ENCODE data around the gene MYO7B. TPM values are rescaled to one million over a fixed set of nuclear protein-coding genes. Genes with fewer than 3 reads are reported as not detected.

Gene MYO7B
- total and polyA plus RNA-seq, 4 donors: 1.8 to 20.0 (median 7.4) TPM

DNA sequence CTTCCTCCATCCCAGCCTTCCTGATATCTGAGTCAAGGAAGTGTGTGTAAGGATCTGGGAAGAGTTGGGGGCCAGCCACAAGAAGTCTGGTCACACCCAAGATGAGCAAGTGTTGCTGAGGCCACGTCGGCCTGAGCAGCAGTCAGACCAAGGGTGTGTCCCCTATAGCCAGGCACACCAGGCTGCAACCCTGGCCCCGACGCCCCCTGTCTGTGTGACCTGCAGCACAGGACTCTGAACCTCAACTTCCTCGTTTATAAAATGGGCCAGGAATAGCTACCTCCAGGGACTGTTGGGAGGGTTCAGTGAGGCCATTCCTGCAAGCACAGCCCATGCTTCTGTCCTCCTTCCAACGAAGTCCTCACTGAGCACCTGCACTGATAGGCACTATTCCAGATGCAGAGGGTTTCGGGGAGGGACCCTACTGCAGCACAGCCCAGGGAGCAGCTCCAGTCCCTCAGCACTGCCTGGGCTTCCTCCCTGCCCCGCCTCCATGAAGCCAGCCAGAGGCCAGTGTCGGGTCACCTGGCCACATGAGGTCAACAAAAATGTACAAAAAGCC is 126.5 kb downstream of the MYO7B start:
- WGBS (ENCODE audit: insufficient coverage): 73% methylated on average over 9 of the region's 9 CpGs
- H3K36me3 ChIP-seq (ENCODE audit: control insufficient read depth, insufficient read depth, low read length): peaks cover 4% of the 10 kb centered on the region
- H3K27me3 ChIP-seq (ENCODE audit: control insufficient read depth, insufficient read depth, low read length): peaks cover 28% of the 10 kb centered on the region
- DNase-seq (ENCODE audit: low read depth in 4 of 6, low spot score in 6 of 6): no peak
- H3K4me3 ChIP-seq (ENCODE audit: low read depth, low read length): no peak overlapping the region
- peaks cover 29% of the 10 kb centered on the region for H3K4me1 ChIP-seq (ENCODE audit: control insufficient read depth, insufficient read depth, low read length)
- H3K9me3 ChIP-seq (ENCODE audit: control insufficient read depth, insufficient read depth, low read length): no peaks in the 10 kb centered on the region
- peak overlapping the region; percentile 71 for H3K27ac ChIP-seq (ENCODE audit: low read depth, low read length)

DNA sequence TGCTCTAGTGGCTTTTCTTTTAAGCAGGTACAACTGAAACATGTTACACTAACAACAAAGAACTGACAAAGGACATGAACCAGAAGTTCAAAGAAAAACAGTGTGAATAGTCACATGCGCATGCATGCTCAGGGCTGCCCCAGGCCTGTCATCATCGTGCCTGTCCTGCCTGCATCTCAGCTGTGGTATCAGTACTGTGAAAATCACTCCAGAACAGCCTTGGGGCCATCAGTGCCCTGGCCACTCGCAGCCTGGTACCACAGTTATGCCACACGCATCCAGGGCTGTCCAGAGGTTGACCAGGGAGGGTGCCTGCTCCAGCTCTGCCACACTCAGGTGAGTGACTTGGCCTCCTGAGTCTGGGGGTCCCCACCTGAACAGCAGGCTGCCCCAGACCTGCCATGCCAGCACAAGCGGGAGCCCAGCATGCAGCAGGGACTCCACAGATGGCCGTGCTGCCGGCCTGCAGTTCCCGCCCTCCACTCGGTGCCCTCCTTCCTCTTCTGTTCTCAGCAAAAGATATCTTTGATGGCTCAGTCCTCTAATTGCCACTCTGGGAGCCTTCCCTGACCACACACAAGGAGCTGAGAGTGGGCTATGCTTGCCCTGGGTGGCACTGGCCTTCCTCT is 127.6 kb downstream of the MYO7B start:
- Histone ChIP-seq H3K27ac (ENCODE audit: low read depth, low read length) (no peak overlapping the region), H3K27me3 (ENCODE audit: control insufficient read depth, insufficient read depth, low read length) (peaks cover 29% of the 10 kb centered on the region), H3K9me3 (ENCODE audit: control insufficient read depth, insufficient read depth, low read length) (no peaks in the 10 kb centered on the region), H3K4me3 (ENCODE audit: low read depth, low read length) (no peak overlapping the region), H3K36me3 (ENCODE audit: control insufficient read depth, insufficient read depth, low read length) (no peaks in the 10 kb centered on the region), H3K4me1 (ENCODE audit: control insufficient read depth, insufficient read depth, low read length) (peaks cover 29% of the 10 kb centered on the region)
- WGBS (ENCODE audit: insufficient coverage): 69% methylated on average over 9 of the region's 9 CpGs
- DNase-seq (ENCODE audit: low read depth in 4 of 6, low spot score in 6 of 6): no peak

DNA sequence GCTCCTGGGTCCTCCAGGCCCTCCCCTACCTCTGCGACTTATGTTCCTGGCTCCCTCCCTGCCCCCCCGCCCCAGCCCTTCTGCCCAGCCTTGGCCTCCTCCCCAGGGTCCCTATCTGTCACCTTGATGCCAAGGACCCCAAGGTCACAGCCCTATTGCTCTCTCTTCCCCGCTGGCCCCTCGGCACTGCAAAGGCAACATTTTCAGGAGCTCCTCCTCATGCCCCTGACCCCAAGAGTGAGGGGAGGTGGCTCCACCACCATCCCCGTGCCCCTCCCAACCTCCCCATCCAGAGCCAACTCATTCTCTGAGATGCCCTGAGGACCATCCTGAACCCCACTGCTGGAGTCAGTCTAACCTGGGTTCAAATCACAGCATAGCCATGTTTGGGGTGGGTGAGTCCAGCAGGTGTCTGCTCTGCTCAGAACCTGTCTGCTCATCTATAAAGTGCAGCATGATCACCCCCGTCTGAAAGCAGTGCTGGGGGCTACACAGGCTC is 128.1 kb downstream of the MYO7B start:
- Histone ChIP-seq H3K27me3 (ENCODE audit: control insufficient read depth, insufficient read depth, low read length) (peaks cover 29% of the 10 kb centered on the region), H3K9me3 (ENCODE audit: control insufficient read depth, insufficient read depth, low read length) (no peaks in the 10 kb centered on the region), H3K4me1 (ENCODE audit: control insufficient read depth, insufficient read depth, low read length) (peaks cover 29% of the 10 kb centered on the region), H3K36me3 (ENCODE audit: control insufficient read depth, insufficient read depth, low read length) (no peaks in the 10 kb centered on the region), H3K4me3 (ENCODE audit: low read depth, low read length) (no peak overlapping the region), H3K27ac (ENCODE audit: low read depth, low read length) (no peak overlapping the region)
- 78% methylated on average over 6 of the region's 6 CpGs for WGBS (ENCODE audit: insufficient coverage)
- no peak for DNase-seq (ENCODE audit: low read depth in 4 of 6, low spot score in 6 of 6)

DNA sequence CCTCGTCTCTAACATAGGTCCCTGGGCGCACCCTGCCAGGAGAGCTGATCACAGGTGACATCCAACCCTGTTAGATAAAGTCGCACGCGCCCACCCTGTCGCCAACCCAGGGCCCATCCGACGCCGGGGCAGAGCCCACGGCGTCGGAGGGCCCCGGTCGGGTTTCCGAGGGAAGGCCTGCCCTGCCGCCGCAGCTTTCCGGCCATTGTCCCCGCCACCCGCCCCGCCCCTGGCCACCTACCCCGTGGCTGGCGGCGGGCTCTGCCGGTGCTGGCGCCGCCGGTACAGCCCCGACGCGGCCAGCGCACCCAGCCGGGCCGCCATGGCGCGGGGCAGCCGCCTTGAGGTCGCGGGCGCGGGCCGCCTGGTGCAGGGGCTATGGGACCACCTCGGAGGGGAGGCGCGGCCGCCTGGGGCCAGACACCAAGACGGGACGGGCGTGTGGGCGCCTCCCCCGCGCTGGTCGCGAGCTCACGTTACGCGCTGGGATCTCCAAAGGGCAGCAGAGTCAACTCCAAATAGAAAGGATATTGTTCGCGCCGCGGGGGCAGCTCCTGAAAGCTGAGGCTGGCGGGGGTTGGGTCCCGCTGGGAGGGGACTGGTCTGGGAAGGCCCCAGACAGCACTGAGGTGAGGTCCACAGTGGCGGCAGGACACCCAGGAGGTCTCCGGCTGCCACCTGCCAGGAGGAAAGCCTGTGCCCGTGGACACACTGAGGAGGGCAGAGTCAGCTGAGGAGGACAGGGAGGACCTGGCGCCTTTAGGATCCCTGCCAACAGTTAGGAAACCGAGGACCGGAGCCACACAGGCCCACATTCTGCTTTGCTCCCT is 128.8 kb downstream of the MYO7B start:
- no peak for DNase-seq (ENCODE audit: low read depth in 4 of 6, low spot score in 6 of 6)
- Histone ChIP-seq H3K27me3 (ENCODE audit: control insufficient read depth, insufficient read depth, low read length) (peaks cover 29% of the 10 kb centered on the region), H3K4me3 (ENCODE audit: low read depth, low read length) (peak overlapping the region; percentile 6), H3K9me3 (ENCODE audit: control insufficient read depth, insufficient read depth, low read length) (no peaks in the 10 kb centered on the region), H3K4me1 (ENCODE audit: control insufficient read depth, insufficient read depth, low read length) (peaks cover 25% of the 10 kb centered on the region), H3K36me3 (ENCODE audit: control insufficient read depth, insufficient read depth, low read length) (no peaks in the 10 kb centered on the region), H3K27ac (ENCODE audit: low read depth, low read length) (no peak overlapping the region)
- WGBS (ENCODE audit: insufficient coverage): 14% methylated on average over 69 of the region's 69 CpGs

DNA sequence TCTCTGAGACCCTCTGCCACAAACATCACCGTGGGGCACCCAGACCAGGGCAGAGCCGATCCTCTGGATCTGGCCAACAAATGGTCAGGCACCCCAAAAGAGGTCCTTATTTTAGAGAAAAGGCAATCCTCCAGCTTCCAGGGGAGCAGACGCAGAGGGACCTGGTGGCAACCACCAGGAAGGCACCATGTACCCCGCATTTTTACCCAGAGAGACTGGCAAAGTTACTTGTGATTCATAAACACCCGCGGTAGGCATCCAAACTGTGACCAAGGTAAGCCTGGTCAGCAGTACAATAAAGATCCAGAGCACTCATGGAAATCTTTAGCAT is 129.4 kb downstream of the MYO7B start:
- Histone ChIP-seq H3K27me3 (ENCODE audit: control insufficient read depth, insufficient read depth, low read length) (peaks cover 29% of the 10 kb centered on the region), H3K27ac (ENCODE audit: low read depth, low read length) (no peak overlapping the region), H3K4me3 (ENCODE audit: low read depth, low read length) (no peak overlapping the region), H3K36me3 (ENCODE audit: control insufficient read depth, insufficient read depth, low read length) (no peaks in the 10 kb centered on the region), H3K4me1 (ENCODE audit: control insufficient read depth, insufficient read depth, low read length) (peaks cover 24% of the 10 kb centered on the region), H3K9me3 (ENCODE audit: control insufficient read depth, insufficient read depth, low read length) (no peaks in the 10 kb centered on the region)
- WGBS (ENCODE audit: insufficient coverage): 94% methylated on average over 6 of the region's 6 CpGs
- DNase-seq (ENCODE audit: low read depth in 4 of 6, low spot score in 6 of 6): no peak

DNA sequence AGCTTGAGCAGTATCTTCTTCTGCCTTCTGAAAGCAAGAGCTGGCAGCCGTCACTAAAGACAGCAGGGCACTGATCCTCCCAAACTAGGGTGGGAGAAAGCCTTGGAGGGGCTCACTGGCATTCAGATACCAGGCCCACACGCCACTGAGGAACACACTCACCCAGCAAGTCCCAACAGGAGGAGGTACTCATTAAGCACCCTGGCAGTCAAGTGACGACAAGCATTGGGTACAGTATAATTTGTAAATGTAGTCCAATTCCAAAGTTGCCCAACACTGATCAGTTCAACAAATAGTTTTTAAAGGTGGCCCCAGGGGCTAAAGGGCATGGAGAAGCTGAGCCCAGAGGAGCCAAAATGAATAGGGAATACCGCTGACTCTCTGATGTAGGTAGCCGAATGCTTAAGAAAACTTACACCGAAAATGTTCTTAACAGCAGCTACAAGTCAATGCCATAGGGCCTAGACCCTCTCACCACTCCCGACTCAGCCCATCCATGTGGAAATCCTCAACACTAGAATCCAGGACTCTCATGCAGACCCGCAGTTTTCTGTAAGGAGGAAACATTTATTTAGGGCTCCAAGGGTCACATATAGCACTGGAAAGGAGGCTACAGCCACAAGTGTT is 129.9 kb downstream of the MYO7B start:
- no peak overlapping the region for H3K27ac ChIP-seq (ENCODE audit: low read depth, low read length)
- WGBS (ENCODE audit: insufficient coverage): 100% methylated on average over 5 of the region's 8 CpGs

DNA sequence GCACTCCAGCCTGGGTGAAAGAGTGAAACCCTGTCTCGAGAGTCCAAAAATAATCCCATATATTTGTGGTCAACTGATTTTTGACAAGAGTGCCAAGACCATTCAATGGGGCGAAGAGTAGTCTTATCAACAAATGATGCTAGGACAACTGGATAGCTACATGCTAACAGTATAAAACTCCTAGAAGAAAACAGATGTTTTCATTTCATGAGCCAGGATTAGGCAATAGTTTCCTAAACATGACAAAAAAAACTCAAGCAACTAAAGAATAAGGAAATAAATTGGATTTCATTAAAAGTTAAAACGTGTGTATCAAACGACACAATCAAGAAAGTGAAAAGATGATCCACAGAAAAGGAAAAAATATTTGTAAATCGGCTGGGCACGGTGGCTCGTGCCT is 133.6 kb downstream of the MYO7B start:
- no peaks in the 10 kb centered on the region for H3K9me3 ChIP-seq (ENCODE audit: control insufficient read depth, insufficient read depth, low read length)
- H3K27me3 ChIP-seq (ENCODE audit: control insufficient read depth, insufficient read depth, low read length): peaks cover 17% of the 10 kb centered on the region
- no peak overlapping the region for H3K4me3 ChIP-seq (ENCODE audit: low read depth, low read length)
- peaks cover 12% of the 10 kb centered on the region for H3K4me1 ChIP-seq (ENCODE audit: control insufficient read depth, insufficient read depth, low read length)
- H3K36me3 ChIP-seq (ENCODE audit: control insufficient read depth, insufficient read depth, low read length): no peaks in the 10 kb centered on the region
- no peak for DNase-seq (ENCODE audit: low read depth in 4 of 6, low spot score in 6 of 6)
- no peak overlapping the region for H3K27ac ChIP-seq (ENCODE audit: low read depth, low read length)
- 98% methylated on average over 5 of the region's 7 CpGs for WGBS (ENCODE audit: insufficient coverage)

More for the DNA sequence above, 129.9 kb downstream of the MYO7B start:
- no peak overlapping the region for H3K4me3 ChIP-seq (ENCODE audit: low read depth, low read length)
- H3K36me3 ChIP-seq (ENCODE audit: control insufficient read depth, insufficient read depth, low read length): no peaks in the 10 kb centered on the region
- DNase-seq (ENCODE audit: low read depth in 4 of 6, low spot score in 6 of 6): no peak
- H3K27me3 ChIP-seq (ENCODE audit: control insufficient read depth, insufficient read depth, low read length): peaks cover 29% of the 10 kb centered on the region
- H3K9me3 ChIP-seq (ENCODE audit: control insufficient read depth, insufficient read depth, low read length): no peaks in the 10 kb centered on the region
- H3K4me1 ChIP-seq (ENCODE audit: control insufficient read depth, insufficient read depth, low read length): peaks cover 24% of the 10 kb centered on the region

DNA sequence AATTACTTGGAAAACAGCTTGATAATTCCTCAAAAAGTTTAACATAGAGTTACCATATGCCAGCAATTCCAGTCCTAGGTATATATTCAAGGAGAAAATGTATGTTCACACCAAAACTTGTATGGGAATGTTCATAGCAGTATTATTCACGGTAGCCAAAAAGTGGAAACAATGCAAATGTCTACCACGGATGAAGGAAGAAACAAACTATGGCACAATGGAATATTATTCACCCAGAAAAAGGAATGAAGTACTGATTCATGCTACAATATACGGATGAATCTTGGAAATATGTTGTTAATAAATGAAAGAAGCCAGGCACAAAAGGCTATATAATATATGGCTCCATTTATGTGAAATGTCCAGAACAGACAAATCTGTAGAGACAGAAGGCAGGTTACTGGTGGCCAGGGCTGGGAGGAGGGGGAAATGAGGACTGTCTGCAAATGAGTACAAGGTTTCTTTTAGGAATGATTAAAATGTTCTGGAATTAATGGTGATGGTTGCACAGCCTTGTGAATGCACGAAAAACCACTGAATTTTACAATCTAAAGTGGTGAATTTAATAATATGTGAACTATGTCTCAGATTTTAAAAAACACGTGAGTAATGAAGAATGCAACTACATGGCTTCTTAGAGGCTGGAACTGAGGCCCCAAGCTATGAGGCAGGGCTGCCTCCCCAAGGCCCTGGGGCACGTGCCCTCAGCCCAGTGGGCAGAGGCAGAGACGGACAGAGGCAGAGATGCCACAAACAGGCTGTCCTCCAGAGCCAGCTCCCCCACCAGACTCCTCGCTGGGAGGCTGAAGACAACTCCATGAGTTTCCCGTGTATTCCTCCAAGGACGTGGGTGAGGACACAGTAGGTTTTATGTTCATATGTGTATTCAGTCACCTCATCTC is 134.8 kb downstream of the MYO7B start:
- Histone ChIP-seq H3K27me3 (ENCODE audit: control insufficient read depth, insufficient read depth, low read length) (peaks cover 9% of the 10 kb centered on the region), H3K4me1 (ENCODE audit: control insufficient read depth, insufficient read depth, low read length) (peaks cover 15% of the 10 kb centered on the region), H3K9me3 (ENCODE audit: control insufficient read depth, insufficient read depth, low read length) (no peaks in the 10 kb centered on the region), H3K27ac (ENCODE audit: low read depth, low read length) (no peak overlapping the region), H3K4me3 (ENCODE audit: low read depth, low read length) (no peak overlapping the region), H3K36me3 (ENCODE audit: control insufficient read depth, insufficient read depth, low read length) (no peaks in the 10 kb centered on the region)
- DNase-seq (ENCODE audit: low read depth in 4 of 6, low spot score in 6 of 6): no peak
- WGBS (ENCODE audit: insufficient coverage): 89% methylated on average over 2 of the region's 10 CpGs

DNA sequence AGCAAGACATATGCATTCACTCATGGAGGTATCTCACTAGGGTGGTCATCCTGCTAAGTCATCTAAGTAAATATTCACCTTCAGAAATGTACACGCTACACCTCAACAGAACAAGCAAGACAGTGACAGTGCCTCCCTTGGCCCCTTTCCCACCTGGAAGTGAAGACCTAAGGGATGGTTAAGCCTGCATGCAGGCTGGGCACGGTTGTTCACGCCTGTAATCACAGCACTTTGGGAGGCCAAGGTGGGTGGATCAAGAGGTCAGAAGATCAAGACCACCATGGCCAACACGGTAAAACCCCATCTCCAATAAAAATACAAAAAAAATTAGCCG is 135.4 kb downstream of the MYO7B start:
- Histone ChIP-seq H3K27me3 (ENCODE audit: control insufficient read depth, insufficient read depth, low read length) (peaks cover 7% of the 10 kb centered on the region), H3K4me1 (ENCODE audit: control insufficient read depth, insufficient read depth, low read length) (peaks cover 21% of the 10 kb centered on the region), H3K27ac (ENCODE audit: low read depth, low read length) (no peak overlapping the region), H3K4me3 (ENCODE audit: low read depth, low read length) (no peak overlapping the region), H3K9me3 (ENCODE audit: control insufficient read depth, insufficient read depth, low read length) (no peaks in the 10 kb centered on the region), H3K36me3 (ENCODE audit: control insufficient read depth, insufficient read depth, low read length) (no peaks in the 10 kb centered on the region)
- no CpG with 5 or more reads among the region's 5 CpGs for WGBS (ENCODE audit: insufficient coverage)
- no peak for DNase-seq (ENCODE audit: low read depth in 4 of 6, low spot score in 6 of 6)
